ENCODE data around the gene GPR84. TPM values are rescaled to one million over a fixed set of nuclear protein-coding genes. Genes with fewer than 3 reads are reported as not detected.

GPR84 gene
- total RNA-seq, 1 donor from 2014 or later, result 2.3 TPM

- Mint-ChIP-seq H3K9me3 (no peaks in the 10 kb centered on the region), H3K36me3 (ENCODE audit: low read depth) (no peaks in the 10 kb centered on the region), H3K4me1 (ENCODE audit: low read depth) (peaks cover 21% of the 10 kb centered on the region), H3K4me3 (no peak overlapping the region), H3K27me3 (ENCODE audit: insufficient read depth) (peaks cover 6% of the 10 kb centered on the region), H3K27ac (no peak overlapping the region)
- no peak for DNase-seq (ENCODE audit: low spot score)
- intact Hi-C loops (cut with micrococcal nuclease), result loop anchor here (5.0 kb wide), 1 partner anchor 370 kb away; the partner anchor contains the start of gene HOXC8
Observed at GRCh38 chr12:54377007-54377406, 12.7 kb upstream of the GPR84 start.

- H3K27ac Mint-ChIP-seq, result no peak overlapping the region
Observed at GRCh38 chr12:54376596-54376995, 12.3 kb upstream of the GPR84 start.

GRCh38 chr12:54375259-54375579, 10.9 kb upstream of the GPR84 start:
- H3K9me3 Mint-ChIP-seq, result no peaks in the 10 kb centered on the region
- no peak overlapping the region for H3K27ac Mint-ChIP-seq
- no peak overlapping the region for H3K4me3 Mint-ChIP-seq
- peaks cover 21% of the 10 kb centered on the region for H3K4me1 Mint-ChIP-seq (ENCODE audit: low read depth)
- DNase-seq (ENCODE audit: low spot score), result no peak
- intact Hi-C loops (cut with micrococcal nuclease), result loop anchor here (5.0 kb wide), 1 partner anchor 368 kb away; the partner anchor contains the start of gene HOXC8
- peaks cover 3% of the 10 kb centered on the region for H3K27me3 Mint-ChIP-seq (ENCODE audit: insufficient read depth)
- H3K36me3 Mint-ChIP-seq (ENCODE audit: low read depth), result no peaks in the 10 kb centered on the region

More at GRCh38 chr12:54376596-54376995, 12.3 kb upstream of the GPR84 start:
- Mint-ChIP-seq H3K36me3 (ENCODE audit: low read depth) (no peaks in the 10 kb centered on the region), H3K4me3 (no peak overlapping the region), H3K9me3 (no peaks in the 10 kb centered on the region), H3K27me3 (ENCODE audit: insufficient read depth) (peaks cover 6% of the 10 kb centered on the region), H3K4me1 (ENCODE audit: low read depth) (peaks cover 21% of the 10 kb centered on the region)
- intact Hi-C loops (cut with micrococcal nuclease), result loop anchor here (5.0 kb wide), 1 partner anchor 369 kb away; the partner anchor contains the start of gene HOXC8
- DNase-seq (ENCODE audit: low spot score), result no peak

GRCh38 chr12:54374562-54375258, 10.4 kb upstream of the GPR84 start:
- Mint-ChIP-seq H3K27ac (no peak overlapping the region), H3K4me1 (ENCODE audit: low read depth) (peaks cover 18% of the 10 kb centered on the region)
- intact Hi-C loops (cut with micrococcal nuclease), result loop anchor here (5.0 kb wide), 1 partner anchor 367 kb away; the partner anchor contains the start of gene HOXC8

GRCh38 chr12:54373649-54374561, 9.6 kb upstream of the GPR84 start:
- Mint-ChIP-seq H3K27ac (no peak overlapping the region), H3K36me3 (ENCODE audit: low read depth) (no peaks in the 10 kb centered on the region), H3K4me1 (ENCODE audit: low read depth) (peaks cover 19% of the 10 kb centered on the region), H3K27me3 (ENCODE audit: insufficient read depth) (peaks cover 3% of the 10 kb centered on the region), H3K4me3 (no peak overlapping the region), H3K9me3 (no peaks in the 10 kb centered on the region)
- intact Hi-C loops (cut with micrococcal nuclease), result no loop called here
- DNase-seq (ENCODE audit: low spot score), result no peak

More at GRCh38 chr12:54374562-54375258, 10.4 kb upstream of the GPR84 start:
- no peak overlapping the region for H3K4me3 Mint-ChIP-seq
- no peaks in the 10 kb centered on the region for H3K36me3 Mint-ChIP-seq (ENCODE audit: low read depth)
- DNase-seq (ENCODE audit: low spot score), result no peak
- peaks cover 3% of the 10 kb centered on the region for H3K27me3 Mint-ChIP-seq (ENCODE audit: insufficient read depth)
- no peaks in the 10 kb centered on the region for H3K9me3 Mint-ChIP-seq

GRCh38 chr12:54372113-54372806, 8.0 kb upstream of the GPR84 start:
- H3K4me1 Mint-ChIP-seq (ENCODE audit: low read depth), result peaks cover 34% of the 10 kb centered on the region
- no peak for DNase-seq (ENCODE audit: low spot score)
- no peak overlapping the region for H3K4me3 Mint-ChIP-seq
- intact Hi-C loops (cut with micrococcal nuclease), result no loop called here
- no peaks in the 10 kb centered on the region for H3K9me3 Mint-ChIP-seq
- H3K36me3 Mint-ChIP-seq (ENCODE audit: low read depth), result no peaks in the 10 kb centered on the region
- peaks cover 8% of the 10 kb centered on the region for H3K27me3 Mint-ChIP-seq (ENCODE audit: insufficient read depth)
- no peak overlapping the region for H3K27ac Mint-ChIP-seq

- H3K36me3 Mint-ChIP-seq (ENCODE audit: low read depth), result no peaks in the 10 kb centered on the region
- no peaks in the 10 kb centered on the region for H3K9me3 Mint-ChIP-seq
- no peak for DNase-seq (ENCODE audit: low spot score)
- no peak overlapping the region for H3K27ac Mint-ChIP-seq
- H3K4me3 Mint-ChIP-seq, result no peak overlapping the region
- peaks cover 34% of the 10 kb centered on the region for H3K4me1 Mint-ChIP-seq (ENCODE audit: low read depth)
- intact Hi-C loops (cut with micrococcal nuclease), result no loop called here
- peaks cover 12% of the 10 kb centered on the region for H3K27me3 Mint-ChIP-seq (ENCODE audit: insufficient read depth)
Observed at GRCh38 chr12:54371328-54372112, 7.2 kb upstream of the GPR84 start.

GRCh38 chr12:54370171-54370730, 6.0 kb upstream of the GPR84 start:
- H3K9me3 Mint-ChIP-seq, result no peaks in the 10 kb centered on the region
- H3K4me1 Mint-ChIP-seq (ENCODE audit: low read depth), result peaks cover 34% of the 10 kb centered on the region
- peaks cover 12% of the 10 kb centered on the region for H3K27me3 Mint-ChIP-seq (ENCODE audit: insufficient read depth)
- intact Hi-C loops (cut with micrococcal nuclease), result no loop called here
- peak overlapping the region; percentile 11 for H3K4me3 Mint-ChIP-seq
- DNase-seq (ENCODE audit: low spot score), result no peak
- H3K36me3 Mint-ChIP-seq (ENCODE audit: low read depth), result no peaks in the 10 kb centered on the region
- H3K27ac Mint-ChIP-seq, result no peak overlapping the region

- Mint-ChIP-seq H3K4me3 (peak overlapping the region; percentile 65), H3K4me1 (ENCODE audit: low read depth) (peaks cover 39% of the 10 kb centered on the region), H3K27ac (no peak overlapping the region), H3K36me3 (ENCODE audit: low read depth) (no peaks in the 10 kb centered on the region), H3K9me3 (no peaks in the 10 kb centered on the region), H3K27me3 (ENCODE audit: insufficient read depth) (peaks cover 12% of the 10 kb centered on the region)
- no peak for DNase-seq (ENCODE audit: low spot score)
- intact Hi-C loops (cut with micrococcal nuclease), result no loop called here
Observed at GRCh38 chr12:54369597-54370131, 5.4 kb upstream of the GPR84 start.

- Mint-ChIP-seq H3K27ac (peak overlapping the region; percentile 61), H3K4me3 (peak overlapping the region; percentile 65), H3K4me1 (ENCODE audit: low read depth) (peaks cover 43% of the 10 kb centered on the region), H3K36me3 (ENCODE audit: low read depth) (no peaks in the 10 kb centered on the region), H3K27me3 (ENCODE audit: insufficient read depth) (peaks cover 12% of the 10 kb centered on the region), H3K9me3 (no peaks in the 10 kb centered on the region)
- intact Hi-C loops (cut with micrococcal nuclease), result loop anchor here (1.0 kb wide), 8 partner anchors 10 to 155 kb away; partner anchors contain the start of gene COPZ1
- peak; percentile 76 for DNase-seq (ENCODE audit: low spot score)
Observed at GRCh38 chr12:54368709-54369596, 4.7 kb upstream of the GPR84 start.
